Choroid plexus epithelial cell (primary cell): Measurements from ENCODE around the gene NR5A2.

Experiments used
- DNase-seq: peaks from one replicate; pipeline ENCODE4 v3.0.0-alpha.2; 2010; ENCODE audit warnings: low read depth
- H3K4me3 ChIP-seq: 2 replicates; pipeline ENCODE4 v1.5.1; 2011; ENCODE audit warnings: low read depth, mild to moderate bottlenecking, control low read depth, low read length, moderate library complexity
- TF ChIP-seq, protein P1 (sequence below): conservative IDR thresholded peaks from 2 replicates; pipeline ENCODE4 v1.5.1; 2011; ENCODE audit warnings: low read depth, mild to moderate bottlenecking, control low read depth, inconsistent platforms, low read length, moderate library complexity

NR5A2 gene

DNA sequence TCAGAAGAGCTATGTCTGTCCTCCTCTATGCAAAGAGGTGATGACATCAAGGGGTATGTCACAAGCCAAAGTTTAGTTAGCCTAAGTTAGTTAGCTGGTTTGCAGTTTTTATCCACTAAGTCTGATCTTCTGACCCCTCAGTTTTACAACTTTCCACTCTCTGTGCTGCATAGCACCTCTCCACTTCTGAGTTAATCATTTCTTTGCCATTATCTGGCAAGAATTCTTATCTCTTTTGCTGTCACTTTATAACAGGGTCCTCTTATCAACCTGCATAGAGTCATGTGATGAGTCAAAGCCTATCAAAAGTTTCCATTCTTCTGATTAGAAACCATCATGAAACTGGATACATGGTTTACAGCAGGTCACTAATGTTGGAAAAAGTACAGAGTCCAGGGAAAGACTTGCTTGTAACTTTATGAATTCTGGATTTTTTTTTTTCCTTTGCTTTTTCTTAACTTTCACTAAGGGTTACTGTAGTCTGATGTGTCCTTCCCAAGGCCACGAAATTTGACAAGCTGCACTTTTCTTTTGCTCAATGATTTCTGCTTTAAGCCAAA lies at the start of gene NR5A2:
NR5A2 (plus strand) TSS at position 447 of the 560 bp plus-strand sequence. CDS start 138 bp downstream, outside the sequence.
- TF ChIP-seq, protein P1, sequence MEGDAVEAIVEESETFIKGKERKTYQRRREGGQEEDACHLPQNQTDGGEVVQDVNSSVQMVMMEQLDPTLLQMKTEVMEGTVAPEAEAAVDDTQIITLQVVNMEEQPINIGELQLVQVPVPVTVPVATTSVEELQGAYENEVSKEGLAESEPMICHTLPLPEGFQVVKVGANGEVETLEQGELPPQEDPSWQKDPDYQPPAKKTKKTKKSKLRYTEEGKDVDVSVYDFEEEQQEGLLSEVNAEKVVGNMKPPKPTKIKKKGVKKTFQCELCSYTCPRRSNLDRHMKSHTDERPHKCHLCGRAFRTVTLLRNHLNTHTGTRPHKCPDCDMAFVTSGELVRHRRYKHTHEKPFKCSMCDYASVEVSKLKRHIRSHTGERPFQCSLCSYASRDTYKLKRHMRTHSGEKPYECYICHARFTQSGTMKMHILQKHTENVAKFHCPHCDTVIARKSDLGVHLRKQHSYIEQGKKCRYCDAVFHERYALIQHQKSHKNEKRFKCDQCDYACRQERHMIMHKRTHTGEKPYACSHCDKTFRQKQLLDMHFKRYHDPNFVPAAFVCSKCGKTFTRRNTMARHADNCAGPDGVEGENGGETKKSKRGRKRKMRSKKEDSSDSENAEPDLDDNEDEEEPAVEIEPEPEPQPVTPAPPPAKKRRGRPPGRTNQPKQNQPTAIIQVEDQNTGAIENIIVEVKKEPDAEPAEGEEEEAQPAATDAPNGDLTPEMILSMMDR, result no peak
- no peak for DNase-seq
- H3K4me3 ChIP-seq, result peak within 1 kb of the TSS; percentile 56

DNA sequence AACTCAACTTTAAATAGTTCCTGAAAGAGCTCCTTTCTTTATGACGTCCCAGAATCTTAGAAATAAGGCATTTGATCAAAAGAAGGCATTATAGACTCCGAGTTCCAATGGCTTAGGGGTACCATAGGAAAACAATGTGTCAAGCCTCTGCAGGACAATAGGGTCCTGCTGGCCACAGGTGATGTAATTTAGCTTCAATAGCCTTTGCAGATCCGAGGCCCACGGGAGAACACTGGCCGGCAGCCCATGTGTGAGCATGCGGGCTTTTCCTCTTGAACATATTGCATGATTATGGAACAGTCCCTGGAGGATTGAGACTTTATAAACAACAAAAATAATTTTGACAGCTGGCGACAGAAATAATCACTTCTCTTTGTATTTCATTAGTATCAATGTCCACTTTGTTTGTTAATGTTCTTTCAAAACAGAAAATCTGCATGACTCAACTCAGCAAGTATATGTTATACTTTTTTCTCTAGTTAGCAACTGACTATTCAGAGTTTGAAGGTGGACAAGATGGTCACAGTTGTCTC lies 49.0 kb upstream of the NR5A2 start:
- peak; percentile 27 for DNase-seq
- no peak overlapping the region for H3K4me3 ChIP-seq
- TF ChIP-seq, protein P1, result no peak

DNA sequence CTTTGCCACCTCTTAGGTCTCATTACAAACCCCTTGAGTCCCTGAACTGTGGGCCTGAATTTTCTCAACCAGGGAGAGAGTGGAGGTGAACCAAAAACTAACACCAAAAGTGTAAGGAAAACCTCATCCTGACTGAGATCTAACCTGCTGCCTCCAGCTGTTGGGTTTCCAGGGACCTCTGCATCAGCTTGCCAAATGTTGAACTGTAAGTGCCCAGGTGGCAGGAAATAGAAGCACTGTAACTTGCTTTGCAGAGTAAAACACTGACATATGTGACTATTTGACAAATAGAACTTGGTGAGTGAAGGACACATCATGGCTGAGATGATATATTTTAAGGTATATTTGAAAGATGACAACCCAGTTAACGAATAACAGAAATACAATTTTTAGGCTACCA lies 48.4 kb upstream of the NR5A2 start:
- TF ChIP-seq, protein P1, result no peak
- no peak for DNase-seq
- H3K4me3 ChIP-seq, result no peak overlapping the region

DNA sequence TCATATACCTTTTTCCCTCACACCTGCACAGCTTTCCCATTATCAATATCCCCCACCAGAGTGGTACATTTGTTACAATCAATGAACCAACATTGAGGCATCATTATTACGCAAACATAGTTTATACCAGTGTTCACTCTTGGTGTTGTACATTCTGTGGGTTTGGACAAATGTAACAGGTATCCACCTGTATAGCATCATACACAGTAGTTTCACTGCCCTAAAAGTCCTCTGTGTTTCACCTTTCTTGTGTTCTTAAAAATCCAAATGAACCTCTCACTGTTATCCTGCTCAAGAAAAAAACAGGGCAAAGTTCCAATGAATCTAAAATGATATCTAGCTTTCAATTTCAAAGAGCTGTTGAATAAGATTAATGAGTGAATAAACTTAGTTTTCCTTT lies 45.9 kb upstream of the NR5A2 start:
- TF ChIP-seq, protein P1, result no peak
- no peak for DNase-seq
- H3K4me3 ChIP-seq, result no peak overlapping the region

DNA sequence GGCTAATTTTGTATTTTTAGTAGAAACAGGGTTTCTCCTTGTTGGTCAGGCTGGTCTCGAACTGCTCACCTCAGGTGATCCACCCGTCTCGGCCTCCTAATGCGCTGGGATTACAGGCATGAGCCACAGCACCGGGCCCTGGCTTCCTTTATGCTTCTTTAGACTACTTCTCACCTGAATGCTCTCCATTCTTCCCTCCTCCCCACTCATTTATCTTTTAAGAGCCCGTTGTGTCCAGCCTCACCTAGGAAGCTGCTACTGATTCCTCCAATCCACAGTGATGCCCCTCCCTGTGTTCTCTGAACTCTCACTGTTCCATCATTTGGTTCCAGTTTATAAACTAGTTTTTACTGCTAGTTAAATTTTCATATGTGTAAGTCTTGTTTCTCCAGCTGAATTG lies 44.9 kb upstream of the NR5A2 start:
- TF ChIP-seq, protein P1, result no peak
- H3K4me3 ChIP-seq, result no peak overlapping the region

DNA sequence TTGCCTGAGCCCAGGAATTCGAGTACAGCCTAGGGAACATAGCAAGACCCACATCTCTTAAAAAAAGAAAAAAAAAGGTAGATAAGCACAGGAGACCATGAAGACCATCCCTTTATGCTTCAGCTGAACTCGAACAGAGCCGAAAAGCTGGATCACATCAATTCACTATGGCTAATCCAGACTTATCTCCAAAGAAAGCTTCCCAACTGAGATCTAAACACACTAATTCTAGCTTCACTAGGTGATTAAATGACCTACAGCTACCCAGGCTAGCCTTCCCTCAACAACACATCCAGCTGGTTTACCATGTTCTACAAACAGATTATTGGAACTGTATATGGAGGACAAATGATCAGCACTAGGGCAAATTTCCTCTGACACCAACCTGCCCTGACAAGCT lies 44.0 kb upstream of the NR5A2 start:
- no peak overlapping the region for H3K4me3 ChIP-seq
- DNase-seq, result no peak
- TF ChIP-seq, protein P1, result no peak

More for the DNA sequence above, 44.9 kb upstream of the NR5A2 start:
- DNase-seq, result no peak

DNA sequence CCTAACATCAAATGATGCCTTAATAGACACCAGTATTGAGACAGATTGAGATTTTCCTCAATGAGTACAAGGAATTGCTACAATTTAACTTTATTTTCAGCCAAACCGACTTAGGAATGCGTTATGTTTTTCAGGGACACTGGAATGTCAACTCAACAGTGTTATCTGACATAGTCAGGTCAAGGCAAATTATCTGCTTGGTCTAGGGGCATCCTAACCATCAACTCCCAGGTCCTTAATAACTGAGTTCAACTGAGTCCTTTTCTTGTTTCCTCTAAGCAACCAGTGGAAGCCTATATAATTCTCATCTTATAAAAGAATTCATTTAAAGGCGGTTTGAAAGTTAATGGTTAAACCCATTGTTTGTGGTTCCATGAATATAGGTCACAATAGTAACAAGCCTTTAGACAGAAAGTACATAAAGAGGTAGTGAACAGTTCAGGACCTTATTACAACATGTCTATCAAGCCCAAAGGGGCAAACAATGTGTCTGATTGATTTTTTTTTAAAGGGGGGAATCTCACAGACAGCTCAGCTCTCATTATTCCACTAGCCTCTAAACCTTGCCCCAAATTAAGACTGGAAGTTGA lies 32.3 kb upstream of the NR5A2 start:
- H3K4me3 ChIP-seq, result no peak overlapping the region
- DNase-seq, result no peak
- TF ChIP-seq, protein P1, result no peak
